GM23248 (cell line): Measurements from ENCODE around the gene LGR6.

Experiments
- EZH2 ChIP-seq: fragments of 200-600 bp; sonication (generic); IDR thresholded peaks from 2 replicates; pipeline ENCODE4 v1.6.1; 2018; ENCODE audit warnings: antibody characterized with exemption, mild to moderate bottlenecking; ENCODE audit not compliant: insufficient read depth, poor library complexity, severe bottlenecking
- EZH2phosphoT487 ChIP-seq: fragments of 200-600 bp; sonication (generic); IDR thresholded peaks from 2 replicates; pipeline ENCODE4 v1.6.1; 2018; ENCODE audit warnings: antibody characterized with exemption, moderate library complexity, mild to moderate bottlenecking, low read depth; ENCODE audit not compliant: insufficient read depth

DNA sequence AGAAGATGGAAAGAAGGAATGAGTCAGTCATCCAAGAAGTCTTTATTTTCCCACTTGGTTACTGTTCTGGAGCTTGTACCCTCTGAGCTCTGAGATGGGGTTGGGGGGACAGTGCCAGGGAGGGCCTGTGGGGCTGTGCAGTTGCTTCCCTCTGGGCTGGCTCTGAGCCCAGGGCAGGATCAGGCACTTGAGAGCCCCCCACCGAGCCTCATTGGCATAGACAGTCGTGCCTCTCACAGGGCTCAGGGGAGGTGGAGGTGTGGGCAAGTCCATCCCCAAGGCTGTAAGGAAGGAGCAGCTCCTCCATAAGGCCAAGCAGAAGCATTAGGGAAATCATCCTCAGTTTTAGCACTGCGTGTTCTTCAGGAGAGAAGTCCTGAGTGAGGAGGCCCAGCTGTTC lies 46.6 kb upstream of the LGR6 start:
- TF ChIP-seq EZH2 (no peak), EZH2phosphoT487 (no peak)
